AG09319 (cell line): ENCODE measurements around the gene C1orf115.
"Not testable (repeated sequence)": the region's sequence is repeated elsewhere in the genome, so short reads cannot be mapped to it uniquely, and the experiment has no call there.

Experiments
- DNase-seq: peaks from one replicate; pipeline ENCODE4 v3.0.0-alpha.2; 2010; ENCODE audit warnings: low read depth; ENCODE audit errors: extremely low read depth
- CTCF ChIP-seq: IDR thresholded peaks from 2 replicates; pipeline ENCODE4 v1.5.1; 2011; ENCODE audit warnings: low read depth, mild to moderate bottlenecking, inconsistent platforms, low read length, moderate library complexity

Gene C1orf115

GRCh38 chr1:220727519-220727918 is 37.4 kb downstream of the C1orf115 start:
- no peak for DNase-seq
- TF ChIP-seq CTCF: no peak

GRCh38 chr1:220730486-220730885 is 40.3 kb downstream of the C1orf115 start:
- no peak for DNase-seq
- TF ChIP-seq CTCF: no peak

- DNase-seq: no peak
- TF ChIP-seq CTCF: no peak
Measured at GRCh38 chr1:220732137-220732536, 42.0 kb downstream of the C1orf115 start.

- TF ChIP-seq CTCF: no peak
- DNase-seq: no peak
Measured at GRCh38 chr1:220732621-220733020, 42.5 kb downstream of the C1orf115 start.

GRCh38 chr1:220733086-220733601 is 43.0 kb downstream of the C1orf115 start:
- peak; percentile 75 for DNase-seq
- TF ChIP-seq CTCF: peak; percentile 84

GRCh38 chr1:220734571-220735326 is 44.6 kb downstream of the C1orf115 start:
- peak; percentile 16 for DNase-seq
- TF ChIP-seq CTCF: no peak

GRCh38 chr1:220736283-220736682 is 46.1 kb downstream of the C1orf115 start:
- not testable (repeated sequence) for DNase-seq

- DNase-seq: no peak
- no peak for TF ChIP-seq CTCF
Measured at GRCh38 chr1:220741349-220741748, 51.2 kb downstream of the C1orf115 start.
